Measurements from ENCODE around the gene RPS6KA6.

The RPS6KA6 gene

DNA sequence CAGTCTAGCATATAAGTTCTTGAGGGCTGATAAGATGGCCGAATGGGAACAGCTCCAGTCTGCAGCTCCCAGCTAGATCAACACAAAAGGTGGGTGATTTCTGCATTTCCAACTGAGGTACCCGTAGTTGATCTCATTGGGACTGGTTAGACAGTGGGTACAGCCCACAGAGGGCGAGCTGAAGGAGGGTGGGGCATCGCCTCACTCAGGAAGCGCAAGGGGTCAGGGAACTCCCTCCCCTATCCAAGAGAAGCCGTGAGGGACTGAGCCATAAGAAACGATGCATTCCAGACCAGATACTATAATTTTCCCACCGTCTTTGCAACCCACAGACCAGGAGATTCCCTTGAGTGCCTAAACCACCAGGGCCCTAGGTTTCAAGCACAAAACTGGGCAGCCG, 109.0 kb downstream of the RPS6KA6 start:
- no peak for ATAC-seq
- no peak for TF ChIP-seq POU6F1 (CRISPR knock-in tag; IDR thresholded peaks at IDR 0.05; ENCODE audit: borderline replicate concordance, low read depth)
- TF ChIP-seq CSDC2 (CRISPR knock-in tag; IDR thresholded peaks at IDR 0.05) = no peak
- TF ChIP-seq, protein P1, sequence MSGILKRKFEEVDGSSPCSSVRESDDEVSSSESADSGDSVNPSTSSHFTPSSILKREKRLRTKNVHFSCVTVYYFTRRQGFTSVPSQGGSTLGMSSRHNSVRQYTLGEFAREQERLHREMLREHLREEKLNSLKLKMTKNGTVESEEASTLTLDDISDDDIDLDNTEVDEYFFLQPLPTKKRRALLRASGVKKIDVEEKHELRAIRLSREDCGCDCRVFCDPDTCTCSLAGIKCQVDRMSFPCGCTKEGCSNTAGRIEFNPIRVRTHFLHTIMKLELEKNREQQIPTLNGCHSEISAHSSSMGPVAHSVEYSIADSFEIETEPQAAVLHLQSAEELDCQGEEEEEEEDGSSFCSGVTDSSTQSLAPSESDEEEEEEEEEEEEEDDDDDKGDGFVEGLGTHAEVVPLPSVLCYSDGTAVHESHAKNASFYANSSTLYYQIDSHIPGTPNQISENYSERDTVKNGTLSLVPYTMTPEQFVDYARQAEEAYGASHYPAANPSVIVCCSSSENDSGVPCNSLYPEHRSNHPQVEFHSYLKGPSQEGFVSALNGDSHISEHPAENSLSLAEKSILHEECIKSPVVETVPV (CRISPR knock-in tag; IDR thresholded peaks at IDR 0.05) = no peak
- no peak for TF ChIP-seq PATZ1 (CRISPR knock-in tag; IDR thresholded peaks at IDR 0.05; ENCODE audit: borderline replicate concordance)
- no peak for TF ChIP-seq RARB (CRISPR knock-in tag; IDR thresholded peaks at IDR 0.05)
- TF ChIP-seq BACH2 (CRISPR knock-in tag; IDR thresholded peaks at IDR 0.05; ENCODE audit: borderline replicate concordance) = no peak
- TF ChIP-seq ZFP3 (CRISPR knock-in tag; IDR thresholded peaks at IDR 0.05) = no peak
- no peak for TF ChIP-seq ZC3H10 (CRISPR knock-in tag; IDR thresholded peaks at IDR 0.05)
- TF ChIP-seq ZFP30 (CRISPR knock-in tag; IDR thresholded peaks at IDR 0.05) = no peak
- TF ChIP-seq ZNF565 (CRISPR knock-in tag; conservative IDR thresholded peaks at IDR 0.05; ENCODE audit: low read depth) = no peak
- TF ChIP-seq CREB5 (CRISPR knock-in tag; IDR thresholded peaks at IDR 0.05; ENCODE audit: low read depth) = no peak
- TF ChIP-seq ESRRG (CRISPR knock-in tag; IDR thresholded peaks at IDR 0.05) = no peak
- TF ChIP-seq PPARA (CRISPR knock-in tag; IDR thresholded peaks at IDR 0.05; ENCODE audit: borderline replicate concordance) = no peak

- no peak for TF ChIP-seq BACH2 (CRISPR knock-in tag; IDR thresholded peaks at IDR 0.05; ENCODE audit: borderline replicate concordance)
- TF ChIP-seq ZFP30 (CRISPR knock-in tag; IDR thresholded peaks at IDR 0.05) = no peak
- no peak for TF ChIP-seq PATZ1 (CRISPR knock-in tag; IDR thresholded peaks at IDR 0.05; ENCODE audit: borderline replicate concordance)
- TF ChIP-seq RARB (CRISPR knock-in tag; IDR thresholded peaks at IDR 0.05) = no peak
- TF ChIP-seq CREB5 (CRISPR knock-in tag; IDR thresholded peaks at IDR 0.05; ENCODE audit: low read depth) = no peak
- ATAC-seq = no peak
These were observed 123.2 kb downstream of the RPS6KA6 start for GRCh38 chrX:84064814-84065213.

DNA sequence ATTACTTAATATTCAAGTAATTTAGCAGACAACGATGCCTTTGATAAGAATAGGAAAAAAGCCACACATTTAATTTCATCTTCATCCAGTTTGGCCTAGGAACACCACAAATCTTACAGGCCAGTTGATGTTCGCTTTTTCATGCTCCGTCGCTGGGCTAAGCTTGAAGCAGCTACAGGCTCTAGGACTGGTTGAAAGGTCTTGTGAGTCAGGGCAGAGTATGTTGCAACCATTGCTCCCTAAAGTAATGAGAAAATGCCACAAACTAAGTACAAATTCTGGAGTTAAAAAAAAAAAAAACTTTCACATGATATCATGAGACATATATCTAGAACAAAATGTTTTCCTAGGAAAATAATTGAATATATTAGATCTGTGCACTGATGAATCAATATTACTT, 123.8 kb downstream of the RPS6KA6 start:
- ATAC-seq = no peak
- TF ChIP-seq ARNTL (CRISPR knock-in tag; IDR thresholded peaks at IDR 0.05; ENCODE audit: borderline replicate concordance, low read depth) (no peak), ZNF565 (CRISPR knock-in tag; conservative IDR thresholded peaks at IDR 0.05; ENCODE audit: low read depth) (no peak), ZNF70 (CRISPR knock-in tag; IDR thresholded peaks at IDR 0.05) (no peak), GLIS3 (CRISPR knock-in tag; IDR thresholded peaks at IDR 0.05) (no peak), POU6F1 (CRISPR knock-in tag; IDR thresholded peaks at IDR 0.05; ENCODE audit: borderline replicate concordance, low read depth) (no peak), ZFP3 (CRISPR knock-in tag; IDR thresholded peaks at IDR 0.05) (no peak), CREB5 (CRISPR knock-in tag; IDR thresholded peaks at IDR 0.05; ENCODE audit: low read depth) (no peak), TCF4 (CRISPR knock-in tag; IDR thresholded peaks at IDR 0.05; ENCODE audit: borderline replicate concordance) (no peak), ZFP30 (CRISPR knock-in tag; IDR thresholded peaks at IDR 0.05) (no peak), CSDC2 (CRISPR knock-in tag; IDR thresholded peaks at IDR 0.05) (no peak), OSR1 (CRISPR knock-in tag; IDR thresholded peaks at IDR 0.05) (no peak), ZC3H10 (CRISPR knock-in tag; IDR thresholded peaks at IDR 0.05) (no peak), BACH2 (CRISPR knock-in tag; IDR thresholded peaks at IDR 0.05; ENCODE audit: borderline replicate concordance) (no peak)
- TF ChIP-seq, protein P2, sequence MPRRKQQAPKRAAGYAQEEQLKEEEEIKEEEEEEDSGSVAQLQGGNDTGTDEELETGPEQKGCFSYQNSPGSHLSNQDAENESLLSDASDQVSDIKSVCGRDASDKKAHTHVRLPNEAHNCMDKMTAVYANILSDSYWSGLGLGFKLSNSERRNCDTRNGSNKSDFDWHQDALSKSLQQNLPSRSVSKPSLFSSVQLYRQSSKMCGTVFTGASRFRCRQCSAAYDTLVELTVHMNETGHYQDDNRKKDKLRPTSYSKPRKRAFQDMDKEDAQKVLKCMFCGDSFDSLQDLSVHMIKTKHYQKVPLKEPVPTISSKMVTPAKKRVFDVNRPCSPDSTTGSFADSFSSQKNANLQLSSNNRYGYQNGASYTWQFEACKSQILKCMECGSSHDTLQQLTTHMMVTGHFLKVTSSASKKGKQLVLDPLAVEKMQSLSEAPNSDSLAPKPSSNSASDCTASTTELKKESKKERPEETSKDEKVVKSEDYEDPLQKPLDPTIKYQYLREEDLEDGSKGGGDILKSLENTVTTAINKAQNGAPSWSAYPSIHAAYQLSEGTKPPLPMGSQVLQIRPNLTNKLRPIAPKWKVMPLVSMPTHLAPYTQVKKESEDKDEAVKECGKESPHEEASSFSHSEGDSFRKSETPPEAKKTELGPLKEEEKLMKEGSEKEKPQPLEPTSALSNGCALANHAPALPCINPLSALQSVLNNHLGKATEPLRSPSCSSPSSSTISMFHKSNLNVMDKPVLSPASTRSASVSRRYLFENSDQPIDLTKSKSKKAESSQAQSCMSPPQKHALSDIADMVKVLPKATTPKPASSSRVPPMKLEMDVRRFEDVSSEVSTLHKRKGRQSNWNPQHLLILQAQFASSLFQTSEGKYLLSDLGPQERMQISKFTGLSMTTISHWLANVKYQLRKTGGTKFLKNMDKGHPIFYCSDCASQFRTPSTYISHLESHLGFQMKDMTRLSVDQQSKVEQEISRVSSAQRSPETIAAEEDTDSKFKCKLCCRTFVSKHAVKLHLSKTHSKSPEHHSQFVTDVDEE (CRISPR knock-in tag; IDR thresholded peaks at IDR 0.05) = no peak
